Brain microvascular endothelial cell (primary cell): ENCODE results near the gene CDK5.

Source experiments
- DNase-seq: peaks from one replicate; pipeline ENCODE4 v3.0.0-alpha.2; 2020
- H3K27ac ChIP-seq: fragments of 250-450 bp; sonication (Bioruptor Pico); 2 replicates; pipeline ENCODE4 v1.5.1; 2020; ENCODE audit warnings: mild to moderate bottlenecking, moderate library complexity
- H3K27me3 ChIP-seq: fragments of 250-450 bp; sonication (Bioruptor Pico); replicated peaks from 2 replicates; pipeline ENCODE4 v1.5.1; 2020; ENCODE audit warnings: mild to moderate bottlenecking
- H3K36me3 ChIP-seq: fragments of 250-450 bp; sonication (Bioruptor Pico); replicated peaks from 2 replicates; pipeline ENCODE4 v1.5.1; 2020; ENCODE audit warnings: mild to moderate bottlenecking
- H3K4me3 ChIP-seq: 2 replicates; pipeline ENCODE4 v1.5.1; 2011; ENCODE audit warnings: low read depth, mild to moderate bottlenecking, control low read depth, low read length, moderate library complexity
- in situ Hi-C: cut with HindIII; loops from 2 replicates; pipeline ENCODE4 v1.10.0; 2017; ENCODE audit warnings: low sequenced_read_pairs, low pct_ligation_motif_present
- TF ChIP-seq, protein P1 (sequence below): IDR thresholded peaks from 2 replicates; pipeline ENCODE4 v1.5.1; 2011; ENCODE audit warnings: low read depth, mild to moderate bottlenecking, moderate library complexity, low read length, control low read depth, inconsistent platforms; ENCODE audit errors: missing control alignments

The CDK5 gene

GRCh38 chr7:151100921-151101320 lies 43.2 kb upstream of the CDK5 start:
- H3K27ac ChIP-seq, result no peak overlapping the region
- H3K4me3 ChIP-seq, result no peak overlapping the region
- TF ChIP-seq, protein P1, sequence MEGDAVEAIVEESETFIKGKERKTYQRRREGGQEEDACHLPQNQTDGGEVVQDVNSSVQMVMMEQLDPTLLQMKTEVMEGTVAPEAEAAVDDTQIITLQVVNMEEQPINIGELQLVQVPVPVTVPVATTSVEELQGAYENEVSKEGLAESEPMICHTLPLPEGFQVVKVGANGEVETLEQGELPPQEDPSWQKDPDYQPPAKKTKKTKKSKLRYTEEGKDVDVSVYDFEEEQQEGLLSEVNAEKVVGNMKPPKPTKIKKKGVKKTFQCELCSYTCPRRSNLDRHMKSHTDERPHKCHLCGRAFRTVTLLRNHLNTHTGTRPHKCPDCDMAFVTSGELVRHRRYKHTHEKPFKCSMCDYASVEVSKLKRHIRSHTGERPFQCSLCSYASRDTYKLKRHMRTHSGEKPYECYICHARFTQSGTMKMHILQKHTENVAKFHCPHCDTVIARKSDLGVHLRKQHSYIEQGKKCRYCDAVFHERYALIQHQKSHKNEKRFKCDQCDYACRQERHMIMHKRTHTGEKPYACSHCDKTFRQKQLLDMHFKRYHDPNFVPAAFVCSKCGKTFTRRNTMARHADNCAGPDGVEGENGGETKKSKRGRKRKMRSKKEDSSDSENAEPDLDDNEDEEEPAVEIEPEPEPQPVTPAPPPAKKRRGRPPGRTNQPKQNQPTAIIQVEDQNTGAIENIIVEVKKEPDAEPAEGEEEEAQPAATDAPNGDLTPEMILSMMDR, result no peak
- no peaks in the 10 kb centered on the region for H3K27me3 ChIP-seq
- in situ Hi-C loops, result no loop called here
- peaks cover 3% of the 10 kb centered on the region for H3K36me3 ChIP-seq
- no peak for DNase-seq

DNA sequence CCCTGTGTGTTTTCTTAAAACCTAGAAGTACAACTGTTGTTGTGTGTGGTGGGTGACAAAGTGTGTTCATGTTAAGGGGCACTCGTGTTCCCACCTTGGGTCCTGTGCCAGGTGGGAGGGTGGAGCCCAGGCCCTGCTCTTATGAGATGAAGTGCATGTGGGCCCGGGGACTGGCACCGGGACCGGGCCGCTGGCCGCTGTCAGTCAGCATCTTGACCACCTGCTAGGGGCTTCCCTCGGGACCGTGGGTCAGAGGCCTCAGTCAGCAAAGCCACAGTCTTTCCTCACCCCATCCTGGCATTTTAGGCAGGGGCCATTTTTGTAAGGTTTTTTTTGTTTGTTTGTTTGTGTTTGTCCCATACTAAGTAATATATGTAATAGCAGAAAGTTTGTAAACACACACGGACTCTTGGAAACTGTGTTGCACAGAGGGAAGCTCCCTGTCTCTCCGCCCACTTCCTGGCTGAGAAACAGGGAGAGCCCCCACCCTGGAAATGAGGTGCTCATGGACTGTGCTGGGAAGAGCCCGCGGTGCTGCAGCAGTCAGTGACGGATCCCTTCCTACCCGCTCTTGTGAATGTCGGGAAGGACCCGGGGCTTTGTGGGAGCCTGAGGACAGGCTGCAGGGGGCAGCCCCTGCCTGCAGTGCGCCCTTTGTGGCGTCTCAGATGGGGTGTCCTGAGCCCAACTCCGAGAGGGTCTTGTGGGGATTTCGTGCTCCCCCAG lies 42.0 kb upstream of the CDK5 start:
- no peak for DNase-seq
- TF ChIP-seq, protein P1, result no peak
- in situ Hi-C loops, result no loop called here
- Histone ChIP-seq H3K27me3 (no peaks in the 10 kb centered on the region), H3K4me3 (no peak overlapping the region), H3K36me3 (peaks cover 3% of the 10 kb centered on the region), H3K27ac (no peak overlapping the region)

GRCh38 chr7:151095828-151096475 lies 38.3 kb upstream of the CDK5 start:
- DNase-seq, result no peak
- H3K27ac ChIP-seq, result no peak overlapping the region
- H3K4me3 ChIP-seq, result no peak overlapping the region
- in situ Hi-C loops, result no loop called here
- no peaks in the 10 kb centered on the region for H3K27me3 ChIP-seq
- peaks cover 3% of the 10 kb centered on the region for H3K36me3 ChIP-seq
- TF ChIP-seq, protein P1, result no peak

GRCh38 chr7:151095123-151095797 lies 37.6 kb upstream of the CDK5 start:
- in situ Hi-C loops, result no loop called here
- TF ChIP-seq, protein P1, result no peak
- no peak for DNase-seq

DNA sequence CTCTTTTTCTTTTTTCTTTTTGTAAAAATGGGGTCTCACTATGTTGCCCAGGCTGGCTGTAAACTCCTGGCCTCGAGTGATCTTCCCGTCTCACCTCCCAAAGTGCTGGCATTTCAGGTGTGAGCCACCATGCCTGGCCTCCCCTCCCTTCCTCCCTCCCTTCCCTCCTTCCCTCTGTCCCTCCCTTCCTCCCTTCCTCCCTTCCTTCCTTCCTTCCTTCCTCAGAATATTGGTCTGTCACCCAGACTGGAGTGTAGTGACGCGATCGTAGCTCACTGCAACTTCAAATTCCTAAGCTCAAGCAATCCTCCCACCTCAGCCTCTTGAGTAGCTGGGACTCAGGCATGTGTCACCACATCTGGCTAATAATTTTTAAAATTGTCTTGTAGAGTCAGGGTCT lies 37.0 kb upstream of the CDK5 start:
- TF ChIP-seq, protein P1, result no peak
- in situ Hi-C loops, result no loop called here
- no peak for DNase-seq
- Histone ChIP-seq H3K27ac (no peak overlapping the region), H3K36me3 (peaks cover 3% of the 10 kb centered on the region), H3K27me3 (no peaks in the 10 kb centered on the region), H3K4me3 (no peak overlapping the region)

More at GRCh38 chr7:151095123-151095797, 37.6 kb upstream of the CDK5 start:
- H3K27me3 ChIP-seq, result no peaks in the 10 kb centered on the region
- no peak overlapping the region for H3K27ac ChIP-seq
- H3K36me3 ChIP-seq, result peaks cover 3% of the 10 kb centered on the region
- no peak overlapping the region for H3K4me3 ChIP-seq
